Effector memory CD8-positive, alpha-beta T cell (primary cell): ENCODE data around the gene MAP2K5.
"Not testable (repeated sequence)": the region's sequence is repeated elsewhere in the genome, so short reads cannot be mapped to it uniquely, and the experiment has no call there.

Experiments used
- ATAC-seq: fragments of 150-1000 bp; cut with Tn5 transposase; replicated peaks from 2 replicates; pipeline ENCODE4 v1.10.0; 2021; ENCODE audit warnings: mild to moderate bottlenecking, moderate library complexity
- DNase-seq, 3 experiments: peaks; one replicate each; pipeline ENCODE4 v3.0.0; 2021
- H3K27ac Mint-ChIP-seq, 2 donors: one replicate each; pipeline ENCODE4 v1.8.0; 2022; ENCODE audit warnings: mild to moderate bottlenecking in 2 of 2, mixed read lengths in 2 of 2, moderate library complexity in 2 of 2
- H3K27me3 Mint-ChIP-seq, 2 donors: one replicate each; pipeline ENCODE4 v1.8.0; 2022; ENCODE audit warnings: mixed read lengths in 2 of 2
- H3K36me3 Mint-ChIP-seq: one replicate; pipeline ENCODE4 v1.8.0; 2022; ENCODE audit warnings: mild to moderate bottlenecking, moderate library complexity, mixed read lengths; ENCODE audit not compliant: insufficient read depth
- H3K4me1 Mint-ChIP-seq, 2 donors: one replicate each; pipeline ENCODE4 v1.8.0; 2022; ENCODE audit warnings: low read depth in 2 of 2, mixed read lengths in 2 of 2
- H3K4me3 Mint-ChIP-seq, 2 donors: one replicate each; pipeline ENCODE4 v1.8.0; 2022; ENCODE audit warnings: mild to moderate bottlenecking in 2 of 2, mixed read lengths in 2 of 2, moderate library complexity in 2 of 2
- H3K9me3 Mint-ChIP-seq, 2 donors: one replicate each; pipeline ENCODE4 v1.8.0; 2022; ENCODE audit warnings: mixed read lengths in 2 of 2

The MAP2K5 gene

GRCh38 chr15:67605871-67606270 lies 63.4 kb downstream of the MAP2K5 start:
- Mint-ChIP-seq H3K27me3 (no peaks in the 10 kb centered on the region), H3K36me3 (peaks cover 21% of the 10 kb centered on the region), H3K27ac (no peak overlapping the region), H3K4me1 (peaks cover 2 to 4% of the 10 kb centered on the region in 2 donors), H3K9me3 (no peaks in the 10 kb centered on the region), H3K4me3 (no peak overlapping the region)
- ATAC-seq (no peak), DNase-seq (no peak)

GRCh38 chr15:67606742-67607141 lies 64.2 kb downstream of the MAP2K5 start:
- Mint-ChIP-seq H3K27me3 (no peaks in the 10 kb centered on the region), H3K4me3 (no peak overlapping the region), H3K9me3 (no peaks in the 10 kb centered on the region), H3K27ac (no peak overlapping the region), H3K4me1 (peaks cover 2 to 4% of the 10 kb centered on the region in 2 donors), H3K36me3 (peaks cover 16% of the 10 kb centered on the region)
- no peak for ATAC-seq
- DNase-seq, result no peak

- Mint-ChIP-seq H3K27ac (no peak overlapping the region), H3K4me1 (peaks cover 2 to 4% of the 10 kb centered on the region in 2 donors), H3K36me3 (peaks cover 16% of the 10 kb centered on the region), H3K27me3 (no peaks in the 10 kb centered on the region), H3K9me3 (no peaks in the 10 kb centered on the region), H3K4me3 (no peak overlapping the region)
- no peak for ATAC-seq
- no peak for DNase-seq
These were observed 64.8 kb downstream of the MAP2K5 start for GRCh38 chr15:67607329-67607728.

- DNase-seq (no peak), ATAC-seq (no peak)
- Mint-ChIP-seq H3K4me3 (no peak overlapping the region), H3K9me3 (no peaks in the 10 kb centered on the region), H3K4me1 (peaks cover 2 to 4% of the 10 kb centered on the region in 2 donors), H3K27me3 (no peaks in the 10 kb centered on the region), H3K36me3 (peaks cover 12% of the 10 kb centered on the region), H3K27ac (no peak overlapping the region)
These were observed 65.6 kb downstream of the MAP2K5 start for GRCh38 chr15:67607959-67608637.

- Mint-ChIP-seq H3K9me3 (no peaks in the 10 kb centered on the region), H3K4me3 (no peak overlapping the region), H3K36me3 (peaks cover 12% of the 10 kb centered on the region), H3K27ac (no peak overlapping the region), H3K27me3 (no peaks in the 10 kb centered on the region), H3K4me1 (peaks cover 2 to 4% of the 10 kb centered on the region in 2 donors)
- ATAC-seq, result no peak
- no peak for DNase-seq
These were observed 66.1 kb downstream of the MAP2K5 start for GRCh38 chr15:67608638-67608959.

- DNase-seq (no peak), ATAC-seq (no peak)
- no peak overlapping the region for H3K27ac Mint-ChIP-seq
- H3K36me3 Mint-ChIP-seq, result peaks cover 5% of the 10 kb centered on the region
- H3K4me3 Mint-ChIP-seq, result no peak overlapping the region
- H3K4me1 Mint-ChIP-seq, result peaks cover 0 to 4% of the 10 kb centered on the region in 2 donors
- no peaks in the 10 kb centered on the region for H3K9me3 Mint-ChIP-seq
- H3K27me3 Mint-ChIP-seq, result no peaks in the 10 kb centered on the region
These were observed 69.2 kb downstream of the MAP2K5 start for GRCh38 chr15:67611370-67612369.

GRCh38 chr15:67613211-67613610 lies 70.7 kb downstream of the MAP2K5 start:
- DNase-seq, result no peak
- no peak for ATAC-seq
- Mint-ChIP-seq H3K27ac (no peak overlapping the region), H3K9me3 (no peaks in the 10 kb centered on the region), H3K4me1 (peaks cover 0 to 1% of the 10 kb centered on the region in 2 donors), H3K4me3 (no peak overlapping the region), H3K27me3 (no peaks in the 10 kb centered on the region), H3K36me3 (peaks cover 8% of the 10 kb centered on the region)

- Mint-ChIP-seq H3K27ac (no peak overlapping the region), H3K4me1 (no peaks in the 10 kb centered on the region), H3K9me3 (no peaks in the 10 kb centered on the region), H3K4me3 (no peak overlapping the region), H3K36me3 (peaks cover 8% of the 10 kb centered on the region), H3K27me3 (no peaks in the 10 kb centered on the region)
- DNase-seq (no peak), ATAC-seq (no peak)
These were observed 71.2 kb downstream of the MAP2K5 start for GRCh38 chr15:67613708-67614107.

- H3K4me1 Mint-ChIP-seq, H3K36me3 Mint-ChIP-seq, DNase-seq, H3K27ac Mint-ChIP-seq, H3K9me3 Mint-ChIP-seq, H3K4me3 Mint-ChIP-seq, H3K27me3 Mint-ChIP-seq, ATAC-seq: not testable (repeated sequence)
These were observed 72.6 kb downstream of the MAP2K5 start for GRCh38 chr15:67615131-67615534.

GRCh38 chr15:67618297-67618696 lies 75.8 kb downstream of the MAP2K5 start:
- no peaks in the 10 kb centered on the region for H3K9me3 Mint-ChIP-seq
- H3K27me3 Mint-ChIP-seq, result no peaks in the 10 kb centered on the region
- DNase-seq, result no peak
- no peak overlapping the region for H3K4me3 Mint-ChIP-seq
- H3K27ac Mint-ChIP-seq, result no peak overlapping the region
- H3K4me1 Mint-ChIP-seq, result no peaks in the 10 kb centered on the region
- ATAC-seq, result no peak
- peaks cover 11% of the 10 kb centered on the region for H3K36me3 Mint-ChIP-seq

GRCh38 chr15:67622110-67622509 lies 79.6 kb downstream of the MAP2K5 start:
- no peak for ATAC-seq
- no peaks in the 10 kb centered on the region for H3K27me3 Mint-ChIP-seq
- H3K4me1 Mint-ChIP-seq, result no peaks in the 10 kb centered on the region

GRCh38 chr15:67632261-67632660 lies 89.8 kb downstream of the MAP2K5 start:
- peaks cover 0 to 5% of the 10 kb centered on the region in 2 donors for H3K4me1 Mint-ChIP-seq
- ATAC-seq (no peak), DNase-seq (no peak)
- H3K27me3 Mint-ChIP-seq, result no peaks in the 10 kb centered on the region
- H3K36me3 Mint-ChIP-seq, result peaks cover 7% of the 10 kb centered on the region
- no peaks in the 10 kb centered on the region for H3K9me3 Mint-ChIP-seq
- H3K4me3 Mint-ChIP-seq, result no peak overlapping the region
- no peak overlapping the region for H3K27ac Mint-ChIP-seq

More at GRCh38 chr15:67622110-67622509, 79.6 kb downstream of the MAP2K5 start:
- Mint-ChIP-seq H3K27ac (no peak overlapping the region), H3K9me3 (no peaks in the 10 kb centered on the region), H3K36me3 (peaks cover 11% of the 10 kb centered on the region), H3K4me3 (no peak overlapping the region)
- no peak for DNase-seq

- not testable (repeated sequence) for H3K9me3 Mint-ChIP-seq, H3K27me3 Mint-ChIP-seq, H3K27ac Mint-ChIP-seq, H3K4me3 Mint-ChIP-seq, H3K4me1 Mint-ChIP-seq, DNase-seq, ATAC-seq
- peaks cover 16% of the 10 kb centered on the region for H3K36me3 Mint-ChIP-seq
These were observed 93.4 kb downstream of the MAP2K5 start for GRCh38 chr15:67635950-67636349.

- Mint-ChIP-seq H3K9me3 (no peaks in the 10 kb centered on the region), H3K36me3 (peaks cover 14% of the 10 kb centered on the region), H3K4me3 (no peak overlapping the region), H3K27me3 (no peaks in the 10 kb centered on the region), H3K4me1 (peaks cover 0 to 7% of the 10 kb centered on the region in 2 donors), H3K27ac (no peak overlapping the region)
- no peak for ATAC-seq
- no peak for DNase-seq
These were observed 97.1 kb downstream of the MAP2K5 start for GRCh38 chr15:67639591-67639990.
